RWPE1 (cell line): ENCODE results near the gene NELL1.

Experiments
- CTCF ChIA-PET: fragments of 350-600 bp; sonication (Branson Sonifier 250); formaldehyde crosslinking; extraction: SDS; loops from one replicate; lab custom pipeline; 2021; lab: Yijun Ruan, JAX
- POLR2A ChIA-PET: fragments of 400-600 bp; formaldehyde crosslinking; extraction: SDS; loops from one replicate; lab custom pipeline; 2020; ENCODE audit warnings: antibody characterized with exemption; ENCODE audit not compliant: low non-redundant PET; lab: Yijun Ruan, JAX
- DNase-seq: peaks from one replicate; pipeline ENCODE4 v3.0.0; 2012; ENCODE audit warnings: low spot score
- H3K27ac ChIP-seq: fragments of 450-650 bp; 2 replicates; pipeline ENCODE4 v1.5.1; 2017
- TF ChIP-seq, protein P1 (sequence below): fragments of 450-650 bp; conservative IDR thresholded peaks from 2 replicates; pipeline ENCODE4 v1.5.1; 2017; ENCODE audit warnings: low read depth, mild to moderate bottlenecking

The NELL1 gene

DNA sequence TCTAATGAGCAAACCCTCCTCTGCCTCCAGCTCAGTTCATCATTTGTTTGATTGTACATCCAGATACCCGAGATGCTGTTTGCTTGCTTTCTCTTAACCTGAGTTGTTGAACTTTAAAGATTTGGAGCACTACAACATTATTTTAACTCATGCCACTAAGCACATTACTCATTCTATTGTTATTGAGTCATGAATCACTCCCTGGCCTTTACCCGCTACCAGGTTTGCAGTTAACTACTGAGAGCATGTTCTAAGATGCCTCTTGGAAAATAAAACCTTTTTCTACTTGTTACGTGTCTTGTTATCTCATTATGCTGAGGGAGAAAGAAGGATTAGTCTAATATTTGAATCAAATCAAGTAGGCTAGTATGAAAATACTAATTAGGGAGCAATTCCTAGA is 802.9 kb downstream of the NELL1 start:
- no peak overlapping the region for H3K27ac ChIP-seq
- peak; percentile 1 for DNase-seq
- ChIA-PET POLR2A (no interaction called here), CTCF (no interaction called here)
- TF ChIP-seq, protein P1, sequence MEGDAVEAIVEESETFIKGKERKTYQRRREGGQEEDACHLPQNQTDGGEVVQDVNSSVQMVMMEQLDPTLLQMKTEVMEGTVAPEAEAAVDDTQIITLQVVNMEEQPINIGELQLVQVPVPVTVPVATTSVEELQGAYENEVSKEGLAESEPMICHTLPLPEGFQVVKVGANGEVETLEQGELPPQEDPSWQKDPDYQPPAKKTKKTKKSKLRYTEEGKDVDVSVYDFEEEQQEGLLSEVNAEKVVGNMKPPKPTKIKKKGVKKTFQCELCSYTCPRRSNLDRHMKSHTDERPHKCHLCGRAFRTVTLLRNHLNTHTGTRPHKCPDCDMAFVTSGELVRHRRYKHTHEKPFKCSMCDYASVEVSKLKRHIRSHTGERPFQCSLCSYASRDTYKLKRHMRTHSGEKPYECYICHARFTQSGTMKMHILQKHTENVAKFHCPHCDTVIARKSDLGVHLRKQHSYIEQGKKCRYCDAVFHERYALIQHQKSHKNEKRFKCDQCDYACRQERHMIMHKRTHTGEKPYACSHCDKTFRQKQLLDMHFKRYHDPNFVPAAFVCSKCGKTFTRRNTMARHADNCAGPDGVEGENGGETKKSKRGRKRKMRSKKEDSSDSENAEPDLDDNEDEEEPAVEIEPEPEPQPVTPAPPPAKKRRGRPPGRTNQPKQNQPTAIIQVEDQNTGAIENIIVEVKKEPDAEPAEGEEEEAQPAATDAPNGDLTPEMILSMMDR: no peak

GRCh38 chr11:21474529-21474928 is 805.1 kb downstream of the NELL1 start:
- CTCF ChIA-PET: no interaction called here
- H3K27ac ChIP-seq: no peak overlapping the region
- no peak for DNase-seq
- TF ChIP-seq, protein P1: no peak
- POLR2A ChIA-PET: no interaction called here

DNA sequence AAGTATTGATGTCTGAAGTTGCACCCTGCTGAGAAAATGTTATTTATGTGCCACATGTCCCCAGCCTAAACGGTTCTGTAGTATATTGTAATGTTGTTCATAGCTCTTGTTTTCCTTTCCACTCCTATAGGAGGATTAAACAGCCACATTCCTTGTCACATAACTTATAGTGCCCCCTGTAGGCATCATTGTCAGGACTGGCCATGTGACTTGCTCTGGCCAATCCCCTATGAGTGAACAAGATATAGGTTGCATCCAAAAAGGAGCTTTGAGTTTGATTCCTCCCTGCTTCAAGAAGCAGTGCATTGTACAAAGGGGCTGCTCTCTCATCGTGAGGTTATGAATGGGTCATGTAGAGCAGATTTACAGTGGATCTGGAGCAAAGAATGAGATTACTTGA is 805.9 kb downstream of the NELL1 start:
- TF ChIP-seq, protein P1: no peak
- ChIA-PET POLR2A (no interaction called here), CTCF (interaction anchor here (0.6 kb wide), 1 partner anchor 14 kb away, joined by 5 read pairs; no protein-coding TSS in a partner anchor)
- H3K27ac ChIP-seq: no peak overlapping the region
- DNase-seq: no peak

- no peak for DNase-seq
- CTCF ChIA-PET: no interaction called here
- H3K27ac ChIP-seq: no peak overlapping the region
- TF ChIP-seq, protein P1: no peak
- POLR2A ChIA-PET: no interaction called here
Observed at GRCh38 chr11:21476588-21476987, 807.2 kb downstream of the NELL1 start.

DNA sequence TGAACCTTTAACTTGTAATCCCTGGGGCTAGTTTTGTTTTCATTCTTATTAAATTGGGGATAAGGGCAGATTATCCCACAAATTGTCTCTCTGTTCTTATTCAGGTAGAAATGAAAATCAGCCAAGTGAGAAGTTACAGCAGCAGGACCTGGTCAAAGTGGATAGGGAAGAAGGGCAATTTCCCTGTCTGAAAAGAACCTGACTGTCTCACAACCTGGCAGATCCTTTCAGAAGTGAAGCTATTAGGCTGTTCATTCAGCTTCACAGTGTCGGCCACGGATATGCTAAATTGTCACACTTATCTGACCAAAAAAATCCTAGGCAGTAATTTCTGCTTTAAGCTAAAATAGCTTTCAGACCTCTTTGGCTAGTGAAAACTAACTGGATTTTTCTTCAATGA is 810.9 kb downstream of the NELL1 start:
- no peak for DNase-seq
- CTCF ChIA-PET: interaction anchor here (0.6 kb wide), 1 partner anchor 9 kb away, joined by 3 read pairs; no protein-coding TSS in a partner anchor
- TF ChIP-seq, protein P1: no peak
- POLR2A ChIA-PET: no interaction called here
- no peak overlapping the region for H3K27ac ChIP-seq

GRCh38 chr11:21481255-21481654 is 811.9 kb downstream of the NELL1 start:
- DNase-seq: no peak
- H3K27ac ChIP-seq: no peak overlapping the region
- CTCF ChIA-PET: no interaction called here
- POLR2A ChIA-PET: no interaction called here
- TF ChIP-seq, protein P1: no peak
